ENCODE data around the gene CACFD1.

DNA sequence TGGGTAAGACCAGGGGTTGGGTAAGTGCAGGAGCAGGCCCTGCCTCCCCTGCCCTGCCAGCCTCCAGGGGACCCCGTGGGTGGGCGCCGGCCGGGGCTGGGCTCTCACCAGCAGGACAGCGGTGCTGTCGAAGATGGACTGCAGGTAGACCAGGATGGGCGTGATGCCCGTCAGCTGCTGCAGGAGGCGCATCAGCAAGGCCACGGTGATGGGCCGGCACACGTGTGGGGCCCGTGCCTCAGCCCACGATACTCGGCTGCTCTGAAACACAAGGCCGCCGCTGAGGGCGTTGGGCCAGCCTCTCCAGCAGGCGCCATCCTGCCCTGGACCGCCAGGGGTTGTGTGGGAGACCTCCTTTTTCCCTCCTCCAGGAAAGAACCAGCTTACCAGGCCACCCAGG is 15.1 kb downstream of the CACFD1 start:
- TF ChIP-seq, protein P1, sequence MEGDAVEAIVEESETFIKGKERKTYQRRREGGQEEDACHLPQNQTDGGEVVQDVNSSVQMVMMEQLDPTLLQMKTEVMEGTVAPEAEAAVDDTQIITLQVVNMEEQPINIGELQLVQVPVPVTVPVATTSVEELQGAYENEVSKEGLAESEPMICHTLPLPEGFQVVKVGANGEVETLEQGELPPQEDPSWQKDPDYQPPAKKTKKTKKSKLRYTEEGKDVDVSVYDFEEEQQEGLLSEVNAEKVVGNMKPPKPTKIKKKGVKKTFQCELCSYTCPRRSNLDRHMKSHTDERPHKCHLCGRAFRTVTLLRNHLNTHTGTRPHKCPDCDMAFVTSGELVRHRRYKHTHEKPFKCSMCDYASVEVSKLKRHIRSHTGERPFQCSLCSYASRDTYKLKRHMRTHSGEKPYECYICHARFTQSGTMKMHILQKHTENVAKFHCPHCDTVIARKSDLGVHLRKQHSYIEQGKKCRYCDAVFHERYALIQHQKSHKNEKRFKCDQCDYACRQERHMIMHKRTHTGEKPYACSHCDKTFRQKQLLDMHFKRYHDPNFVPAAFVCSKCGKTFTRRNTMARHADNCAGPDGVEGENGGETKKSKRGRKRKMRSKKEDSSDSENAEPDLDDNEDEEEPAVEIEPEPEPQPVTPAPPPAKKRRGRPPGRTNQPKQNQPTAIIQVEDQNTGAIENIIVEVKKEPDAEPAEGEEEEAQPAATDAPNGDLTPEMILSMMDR (IDR thresholded peaks at IDR 0.05), result no peak
- TF ChIP-seq POLR2A (IDR thresholded peaks at IDR 0.05), result no peak
